H9 (cell line): ENCODE results near the gene MYMX. TPM values are rescaled to one million over a fixed set of nuclear protein-coding genes. Genes with fewer than 3 reads are reported as not detected.

Experiments
- DNase-seq: peaks from one replicate; pipeline ENCODE4 v3.0.0-alpha.2; 2017
- H2AFZ ChIP-seq: one replicate; pipeline ENCODE4 v1.6.1; 2013; ENCODE audit warnings: mild to moderate bottlenecking, low read length, control low read depth, moderate library complexity
- H2AK5ac ChIP-seq: 2 replicates; pipeline ENCODE4 v1.6.1; 2013; ENCODE audit warnings: low read length, control low read depth, mixed read lengths; ENCODE audit not compliant: insufficient read length
- H2BK120ac ChIP-seq: one replicate; pipeline ENCODE4 v1.6.1; 2013; ENCODE audit warnings: low read depth, mild to moderate bottlenecking, low read length, control low read depth, inconsistent platforms; ENCODE audit not compliant: poor library complexity, severe bottlenecking
- H2BK12ac ChIP-seq: 2 replicates; pipeline ENCODE4 v1.6.1; 2013; ENCODE audit warnings: low read length, control low read depth, mixed read lengths, low read depth; ENCODE audit not compliant: insufficient read length
- H2BK15ac ChIP-seq: 2 replicates; pipeline ENCODE4 v1.6.1; 2013; ENCODE audit warnings: low read depth, low read length, control low read depth
- H2BK20ac ChIP-seq: one replicate; pipeline ENCODE4 v1.6.1; 2013; ENCODE audit warnings: low read depth, mild to moderate bottlenecking, low read length, control low read depth, inconsistent platforms; ENCODE audit not compliant: poor library complexity, severe bottlenecking
- H2BK5ac ChIP-seq: 2 replicates; pipeline ENCODE4 v1.6.1; 2013; ENCODE audit warnings: low read length, control low read depth, mixed read lengths; ENCODE audit not compliant: insufficient read length
- H3K14ac ChIP-seq: 2 replicates; pipeline ENCODE4 v1.6.1; 2013; ENCODE audit warnings: low read length, control low read depth; ENCODE audit not compliant: insufficient read depth
- H3K18ac ChIP-seq: 2 replicates; pipeline ENCODE4 v1.6.1; 2013; ENCODE audit warnings: low read depth, mild to moderate bottlenecking, mixed read lengths, low read length, control low read depth; ENCODE audit not compliant: insufficient read length
- H3K23ac ChIP-seq: 2 replicates; pipeline ENCODE4 v1.6.1; 2013; ENCODE audit warnings: low read length, control low read depth, mixed read lengths, low read depth; ENCODE audit not compliant: insufficient read length
- H3K23me2 ChIP-seq: 2 replicates; pipeline ENCODE4 v1.6.1; 2013; ENCODE audit warnings: low read depth, mild to moderate bottlenecking, mixed read lengths, low read length, control low read depth; ENCODE audit not compliant: insufficient read length, poor library complexity, severe bottlenecking
- H3K27ac ChIP-seq: 2 replicates; pipeline ENCODE4 v1.5.1; 2013; ENCODE audit warnings: low read length, control low read depth, mixed read lengths, low read depth; ENCODE audit not compliant: insufficient read length
- H3K27me3 ChIP-seq: 2 replicates; pipeline ENCODE4 v1.6.1; 2013; ENCODE audit warnings: low read length, control low read depth, inconsistent platforms; ENCODE audit not compliant: insufficient read depth
- H3K4ac ChIP-seq: 2 replicates; pipeline ENCODE4 v1.6.1; 2013; ENCODE audit warnings: low read depth, mild to moderate bottlenecking, control low read depth, inconsistent platforms, low read length, moderate library complexity
- H3K4me1 ChIP-seq: 2 replicates; pipeline ENCODE4 v1.6.1; 2013; ENCODE audit warnings: low read length, control low read depth, inconsistent platforms; ENCODE audit not compliant: insufficient read depth
- H3K4me2 ChIP-seq: 2 replicates; pipeline ENCODE4 v1.6.1; 2013; ENCODE audit warnings: low read length, control low read depth, mixed read lengths; ENCODE audit not compliant: insufficient read length, insufficient read depth
- H3K56ac ChIP-seq: 2 replicates; pipeline ENCODE4 v1.6.1; 2013; ENCODE audit warnings: low read depth, mild to moderate bottlenecking, mixed read lengths, low read length, control low read depth; ENCODE audit not compliant: insufficient read length
- H3K79me1 ChIP-seq: 2 replicates; pipeline ENCODE4 v1.6.1; 2013; ENCODE audit warnings: low read depth, mild to moderate bottlenecking, moderate library complexity, low read length, control low read depth, inconsistent platforms; ENCODE audit not compliant: insufficient read depth, poor library complexity, severe bottlenecking
- H3K79me2 ChIP-seq: 2 replicates; pipeline ENCODE4 v1.6.1; 2013; ENCODE audit warnings: low read length, control low read depth, inconsistent platforms; ENCODE audit not compliant: insufficient read depth
- H3K9ac ChIP-seq: 2 replicates; pipeline ENCODE4 v1.6.1; 2013; ENCODE audit warnings: low read length, control low read depth, mixed read lengths; ENCODE audit not compliant: insufficient read length; ENCODE audit errors: extremely low read depth
- H3K9me3 ChIP-seq: one replicate; pipeline ENCODE4 v1.6.1; 2013; ENCODE audit warnings: low read depth, low read length, inconsistent platforms; ENCODE audit not compliant: control insufficient read depth
- H3T11ph ChIP-seq: one replicate; pipeline ENCODE4 v1.6.1; 2013; ENCODE audit warnings: mild to moderate bottlenecking, low read length, control low read depth, inconsistent platforms
- H4K20me1 ChIP-seq: one replicate; pipeline ENCODE4 v1.6.1; 2013; ENCODE audit not compliant: control insufficient read depth, insufficient read length, insufficient read depth
- H4K5ac ChIP-seq: 2 replicates; pipeline ENCODE4 v1.6.1; 2013; ENCODE audit warnings: low read depth, mild to moderate bottlenecking, mixed read lengths, low read length, control low read depth; ENCODE audit not compliant: insufficient read length
- H4K8ac ChIP-seq: replicated peaks from 2 replicates; pipeline ENCODE4 v1.6.1; 2013; ENCODE audit warnings: low read length, control low read depth, mixed read lengths, low read depth; ENCODE audit not compliant: insufficient read length
- H4K91ac ChIP-seq: 2 replicates; pipeline ENCODE4 v1.6.1; 2013; ENCODE audit warnings: low read depth, mild to moderate bottlenecking, moderate library complexity, mixed read lengths, low read length, control low read depth; ENCODE audit not compliant: insufficient read length
- H3K27ac Mint-ChIP-seq, 3 experiments: 2 replicates in 2 of 3; 3 replicates in 1 of 3; pipeline ENCODE4 v1.8.0; 2020 to 2021; ENCODE audit warnings: mixed read lengths in 3 of 3, mild to moderate bottlenecking in 1 of 3, moderate library complexity in 1 of 3
- H3K27me3 Mint-ChIP-seq: 2 replicates; pipeline ENCODE4 v1.8.0; 2021; ENCODE audit warnings: low read depth, mild to moderate bottlenecking, moderate library complexity, mixed read lengths
- H3K36me3 Mint-ChIP-seq, 3 experiments: 2 replicates in 2 of 3; 3 replicates in 1 of 3; pipeline ENCODE4 v1.8.0; 2020 to 2021; ENCODE audit warnings: low read depth in 3 of 3, mixed read lengths in 3 of 3; ENCODE audit not compliant: insufficient read depth in 1 of 3
- H3K4me1 Mint-ChIP-seq, 2 experiments: 2 replicates each; pipeline ENCODE4 v1.8.0; 2020; ENCODE audit warnings: mixed read lengths in 2 of 2
- H3K4me3 Mint-ChIP-seq, 2 experiments: 2 replicates in 1 of 2; 3 replicates in 1 of 2; pipeline ENCODE4 v1.8.0; 2020 to 2021; ENCODE audit warnings: mild to moderate bottlenecking in 2 of 2, mixed read lengths in 2 of 2, moderate library complexity in 1 of 2
- H3K9me3 Mint-ChIP-seq, 2 experiments: 2 replicates in 1 of 2; 3 replicates in 1 of 2; pipeline ENCODE4 v1.8.0; 2020; ENCODE audit warnings: mild to moderate bottlenecking in 2 of 2, mixed read lengths in 2 of 2, moderate library complexity in 1 of 2
- CTCF ChIP-seq: fragments of 200-600 bp; sonication (generic); conservative IDR thresholded peaks from 3 replicates; pipeline ENCODE4 v1.8.0; 2021; ENCODE audit warnings: antibody characterized with exemption, mild to moderate bottlenecking
- WGBS: extraction: QIAGEN DNeasy Blood & Tissue Kit; methylation state at CpG from one replicate; pipeline ENCODE4 v1.1.7; 2013; ENCODE audit warnings: missing lambda C conversion rate, low lambda C conversion rate, mixed read lengths; ENCODE audit not compliant: insufficient read length; ENCODE audit errors: extremely low coverage; 5-methylcytosine and 5-hydroxymethylcytosine counted together
- total RNA-seq: library from RNA; stranded (reverse); gene quantifications from 2 replicates; pipeline ENCODE4 v1.2.1, GENCODE V29; 2021

The MYMX gene
- total RNA-seq, 1 experiment from 2014 or later, result 1.1 TPM

DNA sequence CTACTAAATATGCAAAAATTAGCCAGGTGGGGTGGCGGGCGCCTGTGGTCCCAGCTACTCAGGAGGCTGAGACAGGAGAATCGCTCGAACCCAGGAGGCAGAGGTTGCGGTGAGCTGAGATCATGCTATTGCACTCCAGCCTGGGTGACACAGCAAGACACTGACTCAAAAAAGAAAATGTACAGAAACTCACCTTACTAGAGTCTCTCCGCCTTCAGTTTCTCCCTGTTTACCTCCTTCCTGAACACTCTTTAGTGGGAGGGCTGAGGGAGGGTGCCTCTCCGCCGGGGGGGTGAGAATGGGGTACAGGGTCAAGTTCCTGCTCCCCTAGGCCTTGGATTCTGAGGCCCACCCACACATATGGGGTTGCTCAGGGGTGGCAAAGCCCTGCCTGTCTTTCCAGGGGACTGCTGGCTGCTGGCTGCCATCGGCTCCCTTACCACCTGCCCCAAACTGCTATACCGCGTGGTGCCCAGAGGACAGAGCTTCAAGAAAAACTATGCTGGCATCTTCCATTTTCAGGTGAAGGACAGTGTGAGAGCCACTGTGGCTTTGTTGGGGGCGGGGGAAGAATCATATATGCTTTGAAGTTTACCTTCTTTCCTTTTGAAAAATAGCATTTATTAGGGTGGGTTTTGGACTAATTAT lies 44.7 kb upstream of the MYMX start:
- H2BK15ac ChIP-seq, result no peak overlapping the region
- no peaks in the 10 kb centered on the region for H3K79me1 ChIP-seq
- Mint-ChIP-seq H3K36me3 (no peaks in the 10 kb centered on the region; a peak in 1 of 7 replicates), H3K9me3 (no peaks in the 10 kb centered on the region), H3K27ac (no peak overlapping the region), H3K4me3 (no peak overlapping the region), H3K27me3 (peaks cover 4% of the 10 kb centered on the region), H3K4me1 (peaks cover 11 to 20% of the 10 kb centered on the region in 2 experiments)
- H3K14ac ChIP-seq, result no peak overlapping the region
- no peak overlapping the region for H2AK5ac ChIP-seq
- H3K56ac ChIP-seq, result no peak overlapping the region
- no peak for DNase-seq
- H3K27ac ChIP-seq, result no peak overlapping the region
- no peak overlapping the region for H2BK5ac ChIP-seq
- no peak overlapping the region for H3T11ph ChIP-seq
- no peak overlapping the region for H3K4me2 ChIP-seq
- no peak overlapping the region for H4K8ac ChIP-seq
- no peaks in the 10 kb centered on the region for H3K27me3 ChIP-seq
- no peak overlapping the region for H3K18ac ChIP-seq
- H3K4ac ChIP-seq, result no peak overlapping the region
- peaks cover 3% of the 10 kb centered on the region for H4K20me1 ChIP-seq
- H3K9ac ChIP-seq, result no peak overlapping the region
- no CpG with 5 or more reads among the region's 12 CpGs for WGBS
- H3K4me1 ChIP-seq, result peaks cover 2% of the 10 kb centered on the region; the same call in 1 of the 2 replicates
- no peak overlapping the region for H2AFZ ChIP-seq
- no peaks in the 10 kb centered on the region for H3K23me2 ChIP-seq
- no peaks in the 10 kb centered on the region for H3K9me3 ChIP-seq
- H2BK20ac ChIP-seq, result no peak overlapping the region
- no peak overlapping the region for H2BK12ac ChIP-seq
- H4K5ac ChIP-seq, result no peak overlapping the region
- H4K91ac ChIP-seq, result no peak overlapping the region
- no peak overlapping the region for H3K23ac ChIP-seq
- H2BK120ac ChIP-seq, result no peak overlapping the region
- no peaks in the 10 kb centered on the region for H3K79me2 ChIP-seq
- no peak for TF ChIP-seq CTCF
